Activated CD8-positive, alpha-beta T cell treated with anti-CD3 and anti-CD28 coated beads for 36 hours (primary cell): ENCODE measurements around the gene MGST1. TPM values are rescaled to one million over a fixed set of nuclear protein-coding genes. Genes with fewer than 3 reads are reported as not detected.
"Not testable (repeated sequence)": the region's sequence is repeated elsewhere in the genome, so short reads cannot be mapped to it uniquely, and the experiment has no call there.

ENCODE experiments used
- ATAC-seq: fragments of 200-7000 bp; cut with Tn5 transposase; one replicate; pipeline ENCODE4 v1.10.0; 2021; ENCODE audit warnings: mild to moderate bottlenecking, moderate library complexity
- CTCF ChIA-PET: fragments of 350-600 bp; sonication (Branson Sonifier 250); formaldehyde crosslinking; loops from one replicate; lab custom pipeline; 2021; ENCODE audit warnings: antibody characterized with exemption; lab: Charles Lee
- POLR2A ChIA-PET: fragments of 350-600 bp; sonication (Branson Sonifier 250); formaldehyde crosslinking; loops from one replicate; lab custom pipeline; 2021; ENCODE audit warnings: antibody characterized with exemption; lab: Charles Lee
- DNase-seq: peaks from one replicate; pipeline ENCODE4 v3.0.0-alpha.2; 2020
- H3K27ac Mint-ChIP-seq: one replicate; pipeline ENCODE4 v1.8.0; 2021; ENCODE audit warnings: mild to moderate bottlenecking, mixed read lengths
- H3K27me3 Mint-ChIP-seq: one replicate; pipeline ENCODE4 v1.8.0; 2021; ENCODE audit warnings: mixed read lengths
- H3K36me3 Mint-ChIP-seq: one replicate; pipeline ENCODE4 v1.8.0; 2021; ENCODE audit warnings: low read depth, mixed read lengths
- H3K4me1 Mint-ChIP-seq: one replicate; pipeline ENCODE4 v1.8.0; 2021; ENCODE audit warnings: low read depth, mixed read lengths
- H3K4me3 Mint-ChIP-seq: one replicate; pipeline ENCODE4 v1.8.0; 2021; ENCODE audit warnings: mild to moderate bottlenecking, moderate library complexity, mixed read lengths
- H3K9me3 Mint-ChIP-seq: one replicate; pipeline ENCODE4 v1.8.0; 2021; ENCODE audit warnings: mixed read lengths
- CTCF ChIP-seq: fragments of 200-600 bp; IDR thresholded peaks from one replicate; pipeline ENCODE4 v1.8.0; 2022; ENCODE audit warnings: antibody characterized with exemption, mild to moderate bottlenecking
- intact Hi-C: fragments of 100-400 bp; cut with micrococcal nuclease; formaldehyde crosslinking; loops from one replicate; pipeline ENCODE4 v1.10.0; 2022
- total RNA-seq, 2 experiments: library from RNA; stranded (reverse); gene quantifications; one replicate each; pipeline ENCODE4 v1.2.3, GENCODE V29; 2021

The MGST1 gene
- total RNA-seq, 2 experiments from 2014 or later, result not detected

DNA sequence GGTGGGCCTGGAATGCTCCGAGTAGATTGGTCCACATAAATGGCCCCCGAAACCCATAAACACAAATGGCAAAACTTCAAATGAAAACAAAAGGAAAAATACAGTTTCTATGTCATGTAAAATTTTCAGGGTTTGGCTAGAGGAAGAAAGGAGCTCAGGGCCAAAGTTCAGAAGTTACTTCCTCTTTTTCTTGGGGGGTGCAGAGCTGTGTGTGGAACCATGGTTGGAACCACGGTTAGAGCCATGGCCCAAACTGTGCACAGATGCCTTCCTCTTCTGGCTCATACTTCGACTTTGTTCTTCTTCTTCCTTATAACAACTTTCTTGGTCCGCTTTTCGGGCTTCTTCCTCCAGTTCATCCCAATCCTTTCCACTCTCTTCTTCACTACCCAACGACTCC, 51.7 kb downstream of the MGST1 start:
- Mint-ChIP-seq H3K4me1 (no peaks in the 10 kb centered on the region), H3K27ac (no peak overlapping the region), H3K9me3 (no peaks in the 10 kb centered on the region), H3K27me3 (no peaks in the 10 kb centered on the region), H3K36me3 (no peaks in the 10 kb centered on the region), H3K4me3 (no peak overlapping the region)
- intact Hi-C loops, result no loop called here
- POLR2A ChIA-PET, result no interaction called here
- CTCF ChIA-PET, result interaction anchor here (0.6 kb wide), 1 partner anchor 1036 kb away, joined by 3 read pairs; no protein-coding TSS in a partner anchor
- DNase-seq (no peak), ATAC-seq (no peak)
- TF ChIP-seq CTCF, result no peak

GRCh38 chr12:16401835-16402234, 54.4 kb downstream of the MGST1 start:
- H3K9me3 Mint-ChIP-seq, H3K27ac Mint-ChIP-seq, POLR2A ChIA-PET, ATAC-seq, DNase-seq, H3K4me3 Mint-ChIP-seq, H3K36me3 Mint-ChIP-seq, H3K4me1 Mint-ChIP-seq, CTCF ChIA-PET, intact Hi-C loops, H3K27me3 Mint-ChIP-seq: not testable (repeated sequence)

- no peak for TF ChIP-seq CTCF
- Mint-ChIP-seq H3K27ac (no peak overlapping the region), H3K9me3 (peaks cover 23% of the 10 kb centered on the region), H3K4me3 (no peak overlapping the region), H3K27me3 (no peaks in the 10 kb centered on the region), H3K36me3 (no peaks in the 10 kb centered on the region), H3K4me1 (no peaks in the 10 kb centered on the region)
- intact Hi-C loops, result no loop called here
- no peak for DNase-seq
- ATAC-seq, result no peak
- POLR2A ChIA-PET, result no interaction called here
- CTCF ChIA-PET, result no interaction called here
Measured at GRCh38 chr12:16407346-16407745, 59.9 kb downstream of the MGST1 start.

Other genes with a start within 250 kb of the MGST1 start
- not detected for gene SLC15A5, start 70.0 kb upstream of the MGST1 start, total RNA-seq